ENCODE results near the gene ATXN7L3B.

Gene ATXN7L3B

DNA sequence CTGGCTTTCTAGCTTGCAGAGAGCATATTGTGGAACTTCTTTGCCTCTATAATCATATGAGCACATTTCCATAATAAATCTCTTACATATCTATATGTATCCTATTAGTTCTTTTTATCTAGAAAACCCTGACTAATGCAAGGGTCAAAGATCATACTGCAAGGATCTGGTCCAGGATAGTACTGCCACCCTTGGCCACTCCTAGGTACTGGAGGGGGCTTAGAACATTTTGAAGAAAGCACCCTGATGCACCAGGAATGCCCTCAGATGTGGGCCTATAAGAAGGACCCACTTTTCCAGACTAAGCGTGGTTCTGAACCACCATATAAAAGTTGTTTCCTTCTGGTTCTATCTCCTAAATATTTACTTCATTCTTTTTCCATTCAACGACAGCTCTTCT, 14.6 kb downstream of the ATXN7L3B start:
- H3K27ac ChIP-seq: no peak overlapping the region
- TF ChIP-seq, protein P1, sequence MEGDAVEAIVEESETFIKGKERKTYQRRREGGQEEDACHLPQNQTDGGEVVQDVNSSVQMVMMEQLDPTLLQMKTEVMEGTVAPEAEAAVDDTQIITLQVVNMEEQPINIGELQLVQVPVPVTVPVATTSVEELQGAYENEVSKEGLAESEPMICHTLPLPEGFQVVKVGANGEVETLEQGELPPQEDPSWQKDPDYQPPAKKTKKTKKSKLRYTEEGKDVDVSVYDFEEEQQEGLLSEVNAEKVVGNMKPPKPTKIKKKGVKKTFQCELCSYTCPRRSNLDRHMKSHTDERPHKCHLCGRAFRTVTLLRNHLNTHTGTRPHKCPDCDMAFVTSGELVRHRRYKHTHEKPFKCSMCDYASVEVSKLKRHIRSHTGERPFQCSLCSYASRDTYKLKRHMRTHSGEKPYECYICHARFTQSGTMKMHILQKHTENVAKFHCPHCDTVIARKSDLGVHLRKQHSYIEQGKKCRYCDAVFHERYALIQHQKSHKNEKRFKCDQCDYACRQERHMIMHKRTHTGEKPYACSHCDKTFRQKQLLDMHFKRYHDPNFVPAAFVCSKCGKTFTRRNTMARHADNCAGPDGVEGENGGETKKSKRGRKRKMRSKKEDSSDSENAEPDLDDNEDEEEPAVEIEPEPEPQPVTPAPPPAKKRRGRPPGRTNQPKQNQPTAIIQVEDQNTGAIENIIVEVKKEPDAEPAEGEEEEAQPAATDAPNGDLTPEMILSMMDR (conservative IDR thresholded peaks at IDR 0.05): no peak

DNA sequence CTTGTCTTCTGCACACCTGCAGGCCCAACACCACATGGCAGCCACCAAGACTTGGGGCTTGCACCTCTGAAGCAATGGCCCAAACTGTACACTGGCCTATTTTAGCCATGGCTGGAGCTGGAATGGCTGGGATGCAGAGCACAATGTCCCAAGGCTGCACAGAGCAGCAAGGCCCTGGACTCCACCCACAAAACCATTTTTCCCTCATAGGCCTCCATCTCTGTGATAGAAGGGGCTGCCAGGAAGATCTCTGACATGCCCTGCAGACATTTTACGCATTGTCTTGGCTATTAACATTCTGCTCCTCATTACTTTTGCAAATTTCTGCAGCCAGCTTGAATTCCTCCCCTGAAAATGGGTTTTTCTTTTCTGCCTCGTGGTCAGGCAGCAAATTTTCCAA, 22.1 kb downstream of the ATXN7L3B start:
- TF ChIP-seq, protein P1 (conservative IDR thresholded peaks at IDR 0.05): no peak

DNA sequence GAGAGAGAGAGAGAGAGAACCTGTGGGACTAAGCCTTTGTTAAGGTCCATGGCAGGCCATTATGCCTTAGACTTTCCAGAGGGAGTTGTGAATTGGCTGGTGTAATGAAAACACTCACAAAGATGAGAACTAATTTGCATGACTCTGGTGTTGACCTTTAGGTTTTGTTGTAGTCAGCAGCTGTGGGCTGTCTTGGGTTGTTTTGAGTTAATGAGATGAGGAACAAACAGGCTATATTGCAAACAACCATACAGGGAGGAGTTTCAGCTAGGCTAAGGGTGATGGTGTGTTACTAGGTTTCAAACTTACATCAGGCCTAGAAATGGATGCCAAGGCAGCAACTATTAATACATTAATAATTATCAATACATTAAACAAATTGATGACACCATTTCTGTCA, 26.3 kb downstream of the ATXN7L3B start:
- H3K27ac ChIP-seq: no peak overlapping the region
- TF ChIP-seq, protein P1 (conservative IDR thresholded peaks at IDR 0.05): no peak

More for the DNA sequence above, 22.1 kb downstream of the ATXN7L3B start:
- no peak overlapping the region for H3K27ac ChIP-seq

DNA sequence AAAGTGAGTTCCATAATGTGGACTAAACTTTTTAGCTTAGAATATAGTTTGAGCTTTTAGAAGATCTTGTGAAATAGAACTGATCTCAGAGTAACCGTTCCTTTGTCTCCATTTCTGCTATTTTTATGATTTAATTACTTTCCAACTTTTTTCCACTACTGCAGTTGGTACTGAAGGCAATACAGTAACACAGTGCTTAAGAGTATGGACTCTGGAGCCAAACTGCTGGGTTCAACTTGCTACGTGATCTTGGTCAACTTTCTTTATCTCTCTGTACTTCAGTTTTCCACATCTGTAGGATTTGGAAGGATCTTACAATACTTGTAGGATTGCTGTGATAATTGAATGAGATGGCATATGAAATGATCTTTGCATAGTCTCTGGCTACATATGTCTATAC, 40.9 kb downstream of the ATXN7L3B start:
- TF ChIP-seq, protein P1 (conservative IDR thresholded peaks at IDR 0.05): no peak
- H3K27ac ChIP-seq: no peak overlapping the region

DNA sequence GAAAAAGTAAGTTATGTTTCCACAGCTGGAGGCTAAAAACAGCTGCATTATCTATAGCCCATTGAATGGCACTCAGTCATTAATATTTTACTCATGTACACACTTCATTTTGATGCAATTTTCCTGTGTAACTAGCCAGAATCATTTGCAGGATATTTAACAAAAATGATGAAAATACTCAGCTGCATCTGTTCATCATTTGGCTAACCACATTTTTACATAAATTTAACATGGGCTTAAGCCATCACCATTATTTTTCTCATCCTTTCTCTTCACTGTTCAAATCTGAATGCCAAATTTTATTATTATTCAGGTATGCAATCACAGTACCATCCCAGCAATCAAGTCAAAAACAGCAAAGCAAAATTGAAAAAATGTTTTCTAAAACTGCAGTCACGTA, 41.8 kb downstream of the ATXN7L3B start:
- no peak overlapping the region for H3K27ac ChIP-seq
- TF ChIP-seq, protein P1 (conservative IDR thresholded peaks at IDR 0.05): no peak

DNA sequence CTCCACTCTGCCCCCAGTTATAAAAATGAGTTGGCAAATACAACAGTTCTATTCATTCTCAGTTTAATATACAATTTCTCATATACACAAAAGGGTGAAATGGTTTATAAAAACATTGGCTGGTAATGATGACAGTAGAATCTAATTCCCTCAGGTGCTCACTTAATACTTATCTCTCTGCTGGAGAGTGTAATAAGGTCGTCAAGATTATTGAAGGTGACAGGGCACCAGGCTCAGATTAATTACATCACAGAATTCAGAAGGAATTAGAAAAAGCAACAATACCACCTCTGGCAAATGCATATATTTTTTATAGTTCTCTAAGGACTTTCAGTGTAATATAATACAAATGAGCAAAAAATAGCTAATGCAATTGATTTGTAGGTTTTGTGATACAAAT, 42.3 kb downstream of the ATXN7L3B start:
- H3K27ac ChIP-seq: no peak overlapping the region
- TF ChIP-seq, protein P1 (conservative IDR thresholded peaks at IDR 0.05): no peak

DNA sequence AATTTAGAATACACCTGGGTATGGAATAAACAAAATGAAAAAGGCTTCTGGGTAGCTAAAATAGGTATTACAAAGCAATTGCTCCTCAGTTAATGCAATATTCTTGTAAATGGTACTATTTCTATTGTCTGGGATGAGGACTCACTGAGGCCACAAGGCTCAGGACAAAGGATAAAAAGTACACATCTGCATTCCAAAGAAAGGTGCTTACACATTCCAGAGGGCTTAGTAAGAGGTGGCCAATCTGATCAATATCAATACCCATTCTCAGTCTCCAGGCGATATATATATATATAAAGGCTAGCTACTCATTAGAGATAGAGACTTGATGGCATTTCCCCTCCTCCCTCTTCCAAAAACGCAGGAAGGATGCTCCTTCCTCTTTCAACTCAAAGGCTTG, 43.8 kb downstream of the ATXN7L3B start:
- no peak overlapping the region for H3K27ac ChIP-seq
- TF ChIP-seq, protein P1 (conservative IDR thresholded peaks at IDR 0.05): no peak

Measured in VCaP (cell line).